Karpas-422 (cell line): ENCODE results near the gene RRP1. TPM values are rescaled to one million over a fixed set of nuclear protein-coding genes. Genes with fewer than 3 reads are reported as not detected.

Experiments
- DNase-seq: peaks from one replicate; pipeline ENCODE4 v3.0.0-alpha.2; 2015
- H2AFZ ChIP-seq: fragments of 200-600 bp; sonication (generic); 2 replicates; pipeline ENCODE4 v1.6.1; 2014; ENCODE audit warnings: antibody characterized with exemption, low read length, mixed read lengths
- H3K27ac ChIP-seq: fragments of 200-600 bp; sonication (generic); 2 replicates; pipeline ENCODE4 v1.5.1; 2014; ENCODE audit warnings: mild to moderate bottlenecking, low read length, moderate library complexity
- H3K27me3 ChIP-seq: fragments of 200-600 bp; sonication (generic); 2 replicates; pipeline ENCODE4 v1.6.1; 2014; ENCODE audit warnings: low read length, mixed read lengths
- H3K36me3 ChIP-seq: fragments of 200-600 bp; sonication (generic); 2 replicates; pipeline ENCODE4 v1.6.1; 2014; ENCODE audit warnings: low read length, mixed read lengths; ENCODE audit not compliant: insufficient read depth
- H3K4me1 ChIP-seq: fragments of 200-600 bp; sonication (generic); 2 replicates; pipeline ENCODE4 v1.6.1; 2014; ENCODE audit warnings: mild to moderate bottlenecking, low read length, mixed read lengths
- H3K4me2 ChIP-seq: fragments of 200-600 bp; sonication (generic); 2 replicates; pipeline ENCODE4 v1.6.1; 2014; ENCODE audit warnings: low read length, low read depth, mild to moderate bottlenecking; ENCODE audit not compliant: poor library complexity, severe bottlenecking
- H3K4me3 ChIP-seq: fragments of 200-600 bp; sonication (generic); 2 replicates; pipeline ENCODE4 v1.5.1; 2014; ENCODE audit warnings: mild to moderate bottlenecking, antibody characterized with exemption, low read length, mixed read lengths
- H3K79me2 ChIP-seq: fragments of 200-600 bp; sonication (generic); 2 replicates; pipeline ENCODE4 v1.6.1; 2014; ENCODE audit warnings: mild to moderate bottlenecking, low read length, mixed read lengths
- H3K9ac ChIP-seq: fragments of 200-600 bp; sonication (generic); 2 replicates; pipeline ENCODE4 v1.6.0; 2014; ENCODE audit warnings: low read length
- H3K9me2 ChIP-seq: fragments of 200-600 bp; sonication (generic), shearing (Covaris generic); replicated peaks from 2 replicates; pipeline ENCODE4 v1.6.0; 2014; ENCODE audit warnings: mild to moderate bottlenecking, low read length, moderate library complexity; ENCODE audit not compliant: insufficient read depth
- H3K9me3 ChIP-seq: fragments of 300-700, 200-600 bp; sonication (generic); 2 replicates; pipeline ENCODE4 v1.6.1; 2014; ENCODE audit warnings: low read length, mixed read lengths
- H4K20me1 ChIP-seq: fragments of 200-600 bp; sonication (generic); 2 replicates; pipeline ENCODE4 v1.6.1; 2014; ENCODE audit warnings: mild to moderate bottlenecking, antibody characterized with exemption, low read length, low read depth; ENCODE audit not compliant: insufficient read depth
- total RNA-seq: library from RNA; depleted of rRNA; stranded (reverse); fragments of >200 nt; shearing (Covaris generic); gene quantifications from 2 replicates; pipeline ENCODE4 v1.2.3, GENCODE V29; 2014; ENCODE audit warnings: low replicate concordance

The RRP1 gene
- total RNA-seq, 1 experiment from 2014 or later, result 28.8 TPM

DNA sequence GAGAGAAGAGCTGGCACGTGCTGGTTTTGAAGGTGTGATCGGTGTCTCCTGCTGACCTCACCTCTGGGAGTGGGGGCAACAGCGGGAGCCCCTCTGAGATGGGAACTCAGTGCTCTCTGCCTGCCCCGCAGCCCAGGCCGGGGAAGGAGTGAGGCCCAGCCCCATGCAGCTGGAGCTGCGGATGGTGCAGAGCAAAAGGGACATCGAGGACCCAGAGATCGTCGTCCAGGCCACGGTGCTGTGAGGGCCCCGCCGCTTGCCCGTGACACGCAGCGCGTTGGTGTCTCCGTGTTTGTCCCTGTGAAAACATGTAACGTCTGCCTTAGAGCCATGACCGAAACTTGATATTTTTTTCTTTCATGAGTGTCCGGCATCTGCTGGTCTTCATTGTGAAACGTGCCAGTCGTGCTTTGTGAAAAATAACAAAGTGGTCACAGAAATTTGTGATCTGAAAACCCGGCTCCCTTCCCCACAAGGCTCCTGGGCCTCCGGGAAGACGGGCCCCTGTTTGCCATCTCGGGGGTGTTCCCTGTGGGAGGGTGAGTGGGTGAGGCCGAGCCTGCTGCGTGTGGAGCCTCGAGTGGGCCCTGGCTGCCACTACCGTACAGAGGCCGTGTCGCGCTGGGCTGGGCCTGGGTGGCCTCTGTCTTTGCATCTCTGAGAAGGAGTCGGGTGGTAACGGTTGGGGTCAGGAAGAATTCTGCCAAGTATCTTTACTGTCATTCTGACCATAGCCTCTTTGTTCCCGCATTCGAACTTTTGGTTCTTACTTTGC is 33.4 kb upstream of the RRP1 start:
- no peaks in the 10 kb centered on the region for H3K9me2 ChIP-seq
- H3K36me3 ChIP-seq, result peaks cover 17% of the 10 kb centered on the region; the same call in 1 of the 2 replicates
- no peaks in the 10 kb centered on the region for H3K9me3 ChIP-seq
- no peak for DNase-seq
- no peak overlapping the region for H3K4me2 ChIP-seq
- H3K27ac ChIP-seq, result no peak overlapping the region
- H4K20me1 ChIP-seq, result no peaks in the 10 kb centered on the region
- H3K4me1 ChIP-seq, result no peaks in the 10 kb centered on the region
- H3K79me2 ChIP-seq, result no peaks in the 10 kb centered on the region
- H3K9ac ChIP-seq, result no peak overlapping the region
- no peak overlapping the region for H2AFZ ChIP-seq
- H3K27me3 ChIP-seq, result no peaks in the 10 kb centered on the region
- H3K4me3 ChIP-seq, result no peak overlapping the region

DNA sequence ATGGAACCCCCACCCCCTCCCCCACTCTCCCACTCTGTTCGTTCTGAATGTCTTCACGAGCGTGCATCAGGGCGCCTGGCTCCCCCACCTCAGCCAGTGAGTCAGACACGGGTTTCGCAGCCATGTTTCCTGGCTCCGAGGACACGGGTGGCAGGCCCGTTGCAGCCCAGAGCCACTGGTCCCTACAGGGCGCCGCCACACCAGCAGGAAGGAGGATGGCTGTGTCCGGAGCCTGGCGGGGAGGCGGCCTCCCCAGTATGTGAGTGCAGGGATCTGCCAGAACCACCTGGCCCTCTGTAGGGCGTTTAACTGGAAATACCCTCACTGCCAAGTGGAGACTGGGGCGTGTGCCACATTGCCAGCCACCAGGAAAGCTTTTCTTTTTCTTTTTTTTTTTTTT is 31.8 kb upstream of the RRP1 start:
- DNase-seq, result no peak
- Histone ChIP-seq H3K36me3 (peaks cover 17% of the 10 kb centered on the region; the same call in 1 of the 2 replicates), H4K20me1 (no peaks in the 10 kb centered on the region), H3K4me2 (no peak overlapping the region), H2AFZ (no peak overlapping the region), H3K4me3 (no peak overlapping the region), H3K9me3 (no peaks in the 10 kb centered on the region), H3K79me2 (no peaks in the 10 kb centered on the region), H3K27me3 (no peaks in the 10 kb centered on the region), H3K4me1 (no peaks in the 10 kb centered on the region), H3K27ac (no peak overlapping the region), H3K9me2 (no peaks in the 10 kb centered on the region), H3K9ac (no peak overlapping the region)

DNA sequence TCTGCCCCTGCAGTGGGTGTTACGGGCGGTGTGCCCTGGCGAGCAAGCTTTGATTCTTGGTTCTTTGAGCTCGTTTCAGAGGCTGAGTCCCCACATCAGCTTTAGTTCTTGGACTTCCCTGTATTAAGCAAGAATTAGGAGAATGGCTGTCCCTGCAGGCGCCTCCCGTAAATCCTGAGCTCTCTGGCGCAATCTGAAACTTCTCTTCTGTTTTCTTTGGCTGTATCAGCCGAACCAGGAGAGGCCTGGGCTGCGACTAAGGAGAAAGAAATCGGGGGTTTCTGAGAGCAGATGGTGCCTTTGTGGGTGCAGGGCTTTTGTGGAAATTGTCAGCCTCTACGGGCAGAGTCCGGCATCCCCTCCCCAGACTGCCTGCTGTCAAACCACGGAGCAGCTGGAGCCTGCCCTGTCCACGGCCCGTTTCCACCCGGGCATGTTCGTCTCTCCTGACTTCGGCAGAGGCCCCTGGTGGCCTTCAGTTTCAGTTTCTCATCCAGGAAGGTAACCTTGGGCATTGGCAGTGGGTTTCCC is 31.2 kb upstream of the RRP1 start:
- Histone ChIP-seq H3K9me2 (no peaks in the 10 kb centered on the region), H3K4me1 (no peaks in the 10 kb centered on the region), H3K79me2 (no peaks in the 10 kb centered on the region), H3K9ac (no peak overlapping the region), H3K4me3 (no peak overlapping the region), H3K27ac (no peak overlapping the region), H3K27me3 (no peaks in the 10 kb centered on the region), H2AFZ (no peak overlapping the region), H3K4me2 (no peak overlapping the region), H3K36me3 (peaks cover 17% of the 10 kb centered on the region; the same call in 1 of the 2 replicates), H4K20me1 (no peaks in the 10 kb centered on the region), H3K9me3 (no peaks in the 10 kb centered on the region)
- no peak for DNase-seq

DNA sequence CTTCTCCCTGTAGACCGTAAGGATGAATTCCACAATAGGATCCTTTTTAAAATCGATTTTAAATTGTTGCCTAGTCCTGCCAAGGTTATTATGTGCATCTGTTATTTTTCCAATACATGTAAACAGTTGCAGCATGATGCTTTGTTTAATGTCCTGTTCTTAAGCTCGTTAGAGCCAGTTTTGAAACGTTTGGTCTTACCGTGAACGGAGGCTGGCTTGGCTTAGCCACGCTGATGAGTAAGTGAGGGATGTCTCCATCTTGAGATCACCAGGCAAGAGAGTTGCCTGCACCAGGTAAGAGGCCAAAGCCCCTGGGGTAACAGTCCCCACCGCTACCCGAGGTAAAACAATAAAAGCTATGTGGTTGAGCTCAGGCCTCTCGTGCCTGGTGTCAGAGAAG is 30.6 kb upstream of the RRP1 start:
- Histone ChIP-seq H4K20me1 (no peaks in the 10 kb centered on the region), H3K27ac (no peak overlapping the region), H3K27me3 (no peaks in the 10 kb centered on the region), H3K4me1 (no peaks in the 10 kb centered on the region), H3K79me2 (no peaks in the 10 kb centered on the region), H3K9me3 (no peaks in the 10 kb centered on the region), H3K9ac (no peak overlapping the region), H3K4me2 (no peak overlapping the region), H3K9me2 (no peaks in the 10 kb centered on the region), H2AFZ (no peak overlapping the region), H3K36me3 (peaks cover 11% of the 10 kb centered on the region; the same call in 1 of the 2 replicates), H3K4me3 (no peak overlapping the region)
- no peak for DNase-seq

DNA sequence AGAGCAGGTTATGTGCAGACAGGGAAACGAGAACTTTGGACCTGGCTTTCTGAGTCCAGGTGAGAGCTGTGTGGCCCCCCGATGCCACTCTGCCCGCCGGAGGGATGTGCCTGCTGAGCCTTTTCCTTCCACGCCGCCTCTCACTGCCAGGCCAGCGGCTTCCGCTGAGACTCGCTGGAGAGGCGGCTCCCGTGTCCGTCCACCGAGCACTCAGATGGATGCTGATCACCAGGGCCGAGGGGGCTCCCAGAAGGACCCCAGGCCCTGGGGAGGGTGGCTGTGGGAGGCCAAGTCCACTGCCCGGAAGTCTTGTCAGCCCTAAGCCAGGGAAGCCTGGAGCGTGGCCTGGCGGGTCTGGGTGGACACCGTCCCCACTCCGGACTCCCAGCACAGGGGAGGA is 29.7 kb upstream of the RRP1 start:
- no peak overlapping the region for H2AFZ ChIP-seq
- no peaks in the 10 kb centered on the region for H3K27me3 ChIP-seq
- no peak for DNase-seq
- H3K9me2 ChIP-seq, result no peaks in the 10 kb centered on the region
- no peaks in the 10 kb centered on the region for H3K79me2 ChIP-seq
- no peak overlapping the region for H3K9ac ChIP-seq
- H3K36me3 ChIP-seq, result peaks cover 8% of the 10 kb centered on the region; the same call in 1 of the 2 replicates
- H3K4me1 ChIP-seq, result no peaks in the 10 kb centered on the region
- no peak overlapping the region for H3K4me2 ChIP-seq
- no peak overlapping the region for H3K4me3 ChIP-seq
- no peaks in the 10 kb centered on the region for H3K9me3 ChIP-seq
- H3K27ac ChIP-seq, result no peak overlapping the region
- H4K20me1 ChIP-seq, result no peaks in the 10 kb centered on the region

DNA sequence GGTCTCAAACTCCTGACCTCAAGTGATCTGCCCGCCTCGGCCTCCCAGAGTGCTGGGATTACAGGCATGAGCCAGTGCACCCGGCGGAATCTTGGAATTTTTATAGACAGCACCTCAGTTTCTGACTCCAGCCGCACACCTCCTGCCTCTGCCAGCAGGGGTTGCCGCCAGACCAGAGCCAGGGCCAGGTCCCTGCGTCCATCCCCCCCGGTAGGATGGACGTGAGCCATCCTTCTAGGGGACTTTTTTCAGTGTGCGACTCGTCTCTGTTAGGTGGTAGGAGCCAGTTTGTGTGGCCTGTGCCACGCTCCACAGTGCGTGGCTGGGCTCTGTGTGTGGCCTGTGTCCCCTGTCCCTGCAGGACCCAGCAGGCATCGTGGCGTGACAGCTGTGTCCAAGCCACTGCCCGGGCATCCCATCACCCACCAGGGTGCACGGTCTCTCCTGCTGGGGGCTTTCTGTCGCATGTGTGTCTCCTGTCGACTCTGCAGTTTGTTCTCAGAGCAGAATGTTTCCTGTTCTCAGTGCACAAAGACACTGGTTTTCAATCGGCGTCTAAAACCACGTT is 28.9 kb upstream of the RRP1 start:
- H3K9me2 ChIP-seq, result no peaks in the 10 kb centered on the region
- no peak overlapping the region for H2AFZ ChIP-seq
- H3K4me1 ChIP-seq, result no peaks in the 10 kb centered on the region
- peaks cover 6% of the 10 kb centered on the region; the same call in 1 of the 2 replicates for H3K36me3 ChIP-seq
- H3K79me2 ChIP-seq, result no peaks in the 10 kb centered on the region
- DNase-seq, result no peak
- no peaks in the 10 kb centered on the region for H3K27me3 ChIP-seq
- no peaks in the 10 kb centered on the region for H3K9me3 ChIP-seq
- H3K4me3 ChIP-seq, result no peak overlapping the region
- no peak overlapping the region for H3K27ac ChIP-seq
- H4K20me1 ChIP-seq, result no peaks in the 10 kb centered on the region
- H3K4me2 ChIP-seq, result no peak overlapping the region
- no peak overlapping the region for H3K9ac ChIP-seq

DNA sequence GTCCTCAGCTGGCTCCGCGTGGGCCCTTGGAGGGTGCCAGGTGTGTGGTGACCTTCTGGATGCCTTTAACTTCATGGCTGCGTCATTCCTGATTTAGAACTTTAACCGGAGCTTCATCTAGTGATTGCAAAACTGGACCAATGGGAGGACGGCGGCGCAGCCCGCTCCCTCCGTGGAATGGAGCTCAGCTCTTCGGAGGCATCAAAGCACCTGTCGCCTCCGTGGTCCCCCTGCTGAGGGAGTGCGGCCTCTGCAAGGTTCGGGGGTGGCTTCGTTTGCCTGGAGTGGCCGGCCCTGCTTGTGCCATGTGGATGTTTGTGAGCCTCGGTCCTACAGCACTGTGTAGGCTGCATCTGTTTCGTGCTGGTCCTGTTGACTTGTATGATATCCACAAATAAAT is 27.5 kb upstream of the RRP1 start:
- no peak overlapping the region for H2AFZ ChIP-seq
- no peaks in the 10 kb centered on the region for H3K4me1 ChIP-seq
- no peaks in the 10 kb centered on the region for H4K20me1 ChIP-seq

DNA sequence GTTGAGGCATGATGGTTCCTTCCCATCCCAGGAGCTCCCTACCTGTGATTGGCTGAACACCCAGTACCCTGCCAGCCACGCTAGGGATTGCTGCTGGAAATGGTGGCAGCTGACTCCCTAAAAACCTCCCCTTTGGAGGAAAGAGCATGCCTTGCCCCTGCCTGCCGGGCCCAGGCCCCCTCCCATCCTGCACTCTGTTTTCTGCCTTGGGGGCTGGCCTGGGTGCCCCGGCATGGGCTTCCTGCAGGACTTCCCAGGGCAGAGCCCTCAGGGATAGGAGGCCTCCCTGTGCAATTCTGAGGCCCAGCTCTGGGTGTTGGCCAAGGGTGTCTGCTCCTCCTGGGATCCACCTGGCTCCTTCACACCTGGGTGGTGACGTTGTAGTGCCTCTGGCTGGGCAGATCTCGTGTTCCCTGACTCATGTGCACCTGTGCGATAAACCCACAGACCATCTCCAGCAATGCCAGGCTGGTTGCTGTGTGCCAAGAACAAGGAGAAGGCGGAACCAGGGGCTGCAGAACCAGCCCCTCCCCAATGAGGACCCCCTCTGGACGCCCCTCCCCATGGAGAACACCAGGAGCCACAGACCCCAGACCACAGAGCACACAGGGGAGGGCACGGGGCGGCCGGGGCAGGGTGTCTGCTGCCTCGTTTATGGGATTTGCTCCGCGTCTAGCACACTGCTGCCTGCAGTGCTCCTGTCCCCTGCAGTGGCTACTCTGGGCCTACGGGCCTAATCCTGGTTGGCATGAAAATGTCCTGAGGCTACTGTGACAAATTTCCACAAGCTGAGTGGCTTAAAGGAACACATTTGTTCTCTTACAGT is 26.9 kb upstream of the RRP1 start:
- H3K27me3 ChIP-seq, result no peaks in the 10 kb centered on the region
- H3K9me3 ChIP-seq, result no peaks in the 10 kb centered on the region
- no peak overlapping the region for H2AFZ ChIP-seq
- no peaks in the 10 kb centered on the region for H3K4me1 ChIP-seq
- H3K27ac ChIP-seq, result no peak overlapping the region
- H3K9ac ChIP-seq, result no peak overlapping the region
- H3K36me3 ChIP-seq, result no peaks in the 10 kb centered on the region
- H3K4me2 ChIP-seq, result no peak overlapping the region
- DNase-seq, result no peak
- H3K79me2 ChIP-seq, result no peaks in the 10 kb centered on the region
- H3K4me3 ChIP-seq, result no peak overlapping the region
- no peaks in the 10 kb centered on the region for H4K20me1 ChIP-seq
- H3K9me2 ChIP-seq, result no peaks in the 10 kb centered on the region

More for the DNA sequence above, 27.5 kb upstream of the RRP1 start:
- no peak overlapping the region for H3K4me2 ChIP-seq
- no peak for DNase-seq
- no peaks in the 10 kb centered on the region for H3K79me2 ChIP-seq
- no peaks in the 10 kb centered on the region for H3K9me3 ChIP-seq
- H3K4me3 ChIP-seq, result no peak overlapping the region
- no peaks in the 10 kb centered on the region for H3K27me3 ChIP-seq
- H3K9me2 ChIP-seq, result no peaks in the 10 kb centered on the region
- H3K9ac ChIP-seq, result no peak overlapping the region
- no peaks in the 10 kb centered on the region for H3K36me3 ChIP-seq
- no peak overlapping the region for H3K27ac ChIP-seq
